Central memory CD8-positive, alpha-beta T cell (primary cell): Measurements from ENCODE around the gene PYGB.
A peak's percentile ranks its signal among the peaks of the same experiment; 100 is the strongest.

Experiments
- ATAC-seq: fragments of 150-1000 bp; cut with Tn5 transposase; replicated peaks from 2 replicates; pipeline ENCODE4 v1.10.0; 2022; ENCODE audit warnings: mild to moderate bottlenecking, moderate FRiP score, moderate number of reproducible peaks; ENCODE audit not compliant: poor library complexity, severe bottlenecking; ENCODE audit errors: extremely low read depth
- DNase-seq, 2 donors: peaks; one replicate each; pipeline ENCODE4 v3.0.0; 2021; ENCODE audit warnings: low spot score in 2 of 2
- H3K27ac Mint-ChIP-seq: one replicate; pipeline ENCODE4 v1.8.0; 2022; ENCODE audit warnings: low read depth, mild to moderate bottlenecking, moderate library complexity, mixed read lengths
- H3K27me3 Mint-ChIP-seq: one replicate; pipeline ENCODE4 v1.8.0; 2022; ENCODE audit warnings: mixed read lengths
- H3K36me3 Mint-ChIP-seq: one replicate; pipeline ENCODE4 v1.8.0; 2022; ENCODE audit warnings: mild to moderate bottlenecking, moderate library complexity, mixed read lengths; ENCODE audit not compliant: insufficient read depth
- H3K4me1 Mint-ChIP-seq: one replicate; pipeline ENCODE4 v1.8.0; 2022; ENCODE audit warnings: mixed read lengths
- H3K4me3 Mint-ChIP-seq: one replicate; pipeline ENCODE4 v1.8.0; 2022; ENCODE audit warnings: mild to moderate bottlenecking, moderate library complexity, mixed read lengths
- H3K9me3 Mint-ChIP-seq: one replicate; pipeline ENCODE4 v1.8.0; 2022; ENCODE audit warnings: mixed read lengths

PYGB gene

DNA sequence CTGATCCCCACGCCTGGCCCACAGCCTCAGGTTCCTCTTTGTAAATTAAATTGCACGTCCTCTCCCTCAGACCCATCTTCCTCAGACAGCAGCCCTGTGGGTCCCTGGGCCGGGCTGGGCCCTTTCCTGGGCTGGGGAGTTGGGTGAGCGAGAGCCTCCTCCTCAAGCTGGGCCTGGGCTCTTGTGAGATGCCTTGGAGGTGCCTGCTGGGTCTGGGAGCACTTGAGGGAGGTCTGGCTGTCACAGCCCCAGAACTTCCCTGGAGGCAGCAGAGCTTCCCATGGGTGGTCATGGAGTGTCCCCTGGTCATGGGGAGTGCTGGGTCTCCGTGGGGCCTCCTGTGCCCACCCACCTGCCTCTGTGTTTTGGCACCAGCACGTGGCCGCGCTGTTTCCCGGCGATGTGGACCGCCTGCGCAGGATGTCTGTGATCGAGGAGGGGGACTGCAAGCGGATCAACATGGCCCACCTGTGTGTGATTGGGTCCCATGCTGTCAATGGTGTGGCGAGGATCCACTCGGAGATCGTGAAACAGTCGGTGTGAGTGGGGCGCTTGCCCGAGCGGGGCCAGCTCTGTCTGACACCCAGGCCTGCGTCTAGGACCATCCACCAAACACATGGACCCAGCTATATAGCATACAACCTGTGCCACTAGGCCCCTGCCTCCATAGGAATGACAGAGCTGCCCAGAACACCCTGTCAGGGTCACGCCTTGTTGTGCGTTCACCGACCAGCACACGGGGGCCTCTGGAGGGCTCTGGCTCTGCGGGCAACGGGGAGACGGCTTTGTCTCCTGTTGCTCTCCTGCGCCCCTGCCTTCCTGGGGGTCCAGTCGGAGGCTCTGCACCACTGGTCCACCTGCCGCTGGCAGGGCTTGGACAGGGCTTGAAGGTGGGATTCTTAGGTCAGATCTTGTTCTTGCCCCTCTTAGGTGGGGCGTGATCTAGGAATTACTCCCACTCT lies 33.0 kb downstream of the PYGB start:
- Mint-ChIP-seq H3K9me3 (no peaks in the 10 kb centered on the region), H3K4me3 (no peak overlapping the region), H3K27ac (peak overlapping the region; percentile 73), H3K4me1 (peaks cover 3% of the 10 kb centered on the region), H3K36me3 (peaks cover 20% of the 10 kb centered on the region), H3K27me3 (no peaks in the 10 kb centered on the region)
- no peak for DNase-seq
- ATAC-seq: no peak

- Mint-ChIP-seq H3K27ac (no peak overlapping the region), H3K27me3 (no peaks in the 10 kb centered on the region), H3K9me3 (no peaks in the 10 kb centered on the region), H3K36me3 (peaks cover 25% of the 10 kb centered on the region), H3K4me1 (peaks cover 4% of the 10 kb centered on the region), H3K4me3 (no peak overlapping the region)
- ATAC-seq: no peak
- no peak for DNase-seq
Measured at GRCh38 chr20:25281541-25281991, 33.7 kb downstream of the PYGB start.

DNA sequence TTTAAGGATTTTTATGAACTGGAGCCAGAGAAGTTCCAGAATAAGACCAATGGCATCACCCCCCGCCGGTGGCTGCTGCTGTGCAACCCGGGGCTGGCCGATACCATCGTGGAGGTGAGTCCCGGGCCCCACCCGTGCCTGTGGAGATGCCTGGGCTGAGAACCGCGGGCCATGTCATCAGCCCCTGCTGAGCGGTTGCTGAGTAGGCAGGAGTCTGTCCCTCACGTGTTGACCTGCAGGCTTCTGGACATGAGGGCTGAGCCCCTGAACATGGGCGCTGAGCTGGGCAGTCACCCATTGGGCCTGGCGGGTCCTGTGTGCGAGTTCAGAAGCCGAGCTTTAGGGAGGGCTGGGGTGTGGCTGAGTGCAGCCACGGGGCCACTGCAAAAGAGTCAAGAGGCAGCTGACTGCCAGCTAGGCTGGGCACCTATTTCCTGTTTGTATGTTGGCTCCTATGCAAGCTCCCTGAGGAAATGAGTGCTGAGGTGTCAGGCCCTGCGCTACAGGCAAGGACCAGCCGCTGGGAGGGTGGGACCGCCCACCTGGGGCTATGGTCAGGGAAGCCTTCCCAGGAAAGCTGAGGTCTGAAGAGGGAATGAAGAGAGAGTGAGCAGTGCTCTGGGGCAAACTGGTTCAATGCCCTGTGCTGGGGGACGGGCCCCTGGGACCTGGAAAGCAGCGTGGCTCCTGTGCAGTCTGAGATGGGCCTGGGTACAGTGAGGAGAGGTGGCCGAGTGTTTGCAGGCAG lies 34.3 kb downstream of the PYGB start:
- Mint-ChIP-seq H3K27ac (peak overlapping the region; percentile 88), H3K27me3 (no peaks in the 10 kb centered on the region), H3K4me1 (peaks cover 4% of the 10 kb centered on the region), H3K4me3 (no peak overlapping the region), H3K36me3 (peaks cover 27% of the 10 kb centered on the region), H3K9me3 (no peaks in the 10 kb centered on the region)
- ATAC-seq: no peak
- DNase-seq: no peak

DNA sequence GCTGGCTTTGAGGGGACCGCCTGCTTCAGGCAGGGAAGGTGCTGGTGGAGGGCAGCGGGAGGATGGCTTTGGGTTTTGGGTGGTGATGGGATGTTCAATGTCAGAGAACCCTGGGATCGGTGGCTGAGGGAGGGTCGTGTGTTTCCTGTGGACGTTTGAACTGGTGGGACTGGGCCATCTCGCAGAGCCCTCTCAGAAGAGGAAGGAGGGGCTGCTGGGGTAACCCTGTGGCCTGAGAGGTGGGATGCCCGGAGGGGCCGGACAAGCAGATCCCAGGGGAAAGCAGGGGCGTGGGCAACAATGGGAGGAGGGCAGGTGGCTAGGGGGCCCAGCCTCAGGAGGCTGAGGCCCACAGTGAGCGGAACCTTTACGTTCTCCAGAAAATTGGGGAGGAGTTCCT lies 34.9 kb downstream of the PYGB start:
- peaks cover 29% of the 10 kb centered on the region for H3K36me3 Mint-ChIP-seq
- H3K4me3 Mint-ChIP-seq: no peak overlapping the region

GRCh38 chr20:25283221-25283951 lies 35.5 kb downstream of the PYGB start:
- Mint-ChIP-seq H3K27ac (no peak overlapping the region), H3K4me3 (no peak overlapping the region), H3K27me3 (no peaks in the 10 kb centered on the region), H3K4me1 (peaks cover 4% of the 10 kb centered on the region), H3K9me3 (no peaks in the 10 kb centered on the region), H3K36me3 (peaks cover 31% of the 10 kb centered on the region)
- DNase-seq (no peak), ATAC-seq (no peak)

More for the DNA sequence above, 34.9 kb downstream of the PYGB start:
- no peak for ATAC-seq
- H3K27ac Mint-ChIP-seq: peak overlapping the region; percentile 88
- DNase-seq: no peak
- no peaks in the 10 kb centered on the region for H3K27me3 Mint-ChIP-seq
- no peaks in the 10 kb centered on the region for H3K9me3 Mint-ChIP-seq
- peaks cover 4% of the 10 kb centered on the region for H3K4me1 Mint-ChIP-seq

DNA sequence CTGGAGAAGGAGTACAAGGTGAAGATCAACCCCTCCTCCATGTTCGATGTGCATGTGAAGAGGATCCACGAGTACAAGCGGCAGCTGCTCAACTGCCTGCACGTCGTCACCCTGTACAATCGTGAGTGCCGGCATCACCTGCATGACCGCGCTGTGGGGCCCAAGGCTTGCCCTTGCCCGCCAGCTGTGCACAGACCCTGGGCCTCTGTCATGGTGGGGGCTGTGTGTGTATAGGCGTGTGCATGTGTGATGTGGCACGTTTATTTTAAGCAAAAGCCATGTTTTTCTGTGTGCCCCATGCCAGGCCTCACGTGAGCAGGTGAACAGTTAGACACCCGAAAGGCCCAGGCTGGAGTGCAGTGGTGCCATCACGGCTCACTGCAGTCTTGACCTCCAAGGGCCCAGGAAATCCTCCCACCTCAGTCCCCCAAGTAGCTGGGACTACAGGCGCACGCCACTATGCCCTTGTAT lies 36.3 kb downstream of the PYGB start:
- Mint-ChIP-seq H3K36me3 (peaks cover 33% of the 10 kb centered on the region), H3K4me3 (no peak overlapping the region), H3K27me3 (no peaks in the 10 kb centered on the region), H3K4me1 (peaks cover 4% of the 10 kb centered on the region), H3K27ac (no peak overlapping the region), H3K9me3 (no peaks in the 10 kb centered on the region)
- ATAC-seq: no peak
- no peak for DNase-seq

DNA sequence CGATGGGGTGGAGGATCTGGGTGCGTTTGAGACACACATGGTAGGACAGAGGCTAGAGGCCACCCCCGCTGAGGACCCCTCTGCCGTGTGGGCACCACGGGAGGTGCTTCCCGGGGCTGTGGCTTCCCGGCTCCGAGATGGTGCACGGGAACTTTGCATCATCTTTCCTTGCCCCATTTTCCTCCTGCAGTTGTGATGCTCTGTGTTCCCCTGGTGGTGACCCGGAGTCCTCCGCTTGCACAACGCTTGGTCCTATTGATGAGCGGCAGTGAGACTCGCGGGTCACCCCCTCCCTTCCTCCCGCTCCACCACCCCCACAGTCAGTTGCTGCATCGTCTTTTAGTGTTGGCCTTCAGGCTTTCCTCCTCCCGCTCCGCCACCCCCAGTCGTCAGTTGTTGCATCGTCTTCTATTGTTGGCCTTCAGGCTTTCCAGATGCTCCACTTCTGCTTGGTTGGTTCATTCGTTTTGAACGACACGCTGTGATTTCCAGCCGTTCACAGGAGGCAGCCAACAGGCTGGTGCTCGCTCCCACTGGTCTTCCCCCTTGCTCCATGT lies 37.3 kb downstream of the PYGB start:
- Mint-ChIP-seq H3K36me3 (peaks cover 32% of the 10 kb centered on the region), H3K27ac (no peak overlapping the region), H3K27me3 (no peaks in the 10 kb centered on the region), H3K4me3 (no peak overlapping the region), H3K9me3 (no peaks in the 10 kb centered on the region), H3K4me1 (peaks cover 4% of the 10 kb centered on the region)
- DNase-seq: no peak
- no peak for ATAC-seq

GRCh38 chr20:25285856-25286798 lies 38.2 kb downstream of the PYGB start:
- H3K36me3 Mint-ChIP-seq: peaks cover 34% of the 10 kb centered on the region
- H3K27me3 Mint-ChIP-seq: no peaks in the 10 kb centered on the region
- no peak overlapping the region for H3K4me3 Mint-ChIP-seq
- peaks cover 4% of the 10 kb centered on the region for H3K4me1 Mint-ChIP-seq
- no peaks in the 10 kb centered on the region for H3K9me3 Mint-ChIP-seq
- ATAC-seq (no peak), DNase-seq (no peak)
- peak overlapping the region; percentile 38 for H3K27ac Mint-ChIP-seq

DNA sequence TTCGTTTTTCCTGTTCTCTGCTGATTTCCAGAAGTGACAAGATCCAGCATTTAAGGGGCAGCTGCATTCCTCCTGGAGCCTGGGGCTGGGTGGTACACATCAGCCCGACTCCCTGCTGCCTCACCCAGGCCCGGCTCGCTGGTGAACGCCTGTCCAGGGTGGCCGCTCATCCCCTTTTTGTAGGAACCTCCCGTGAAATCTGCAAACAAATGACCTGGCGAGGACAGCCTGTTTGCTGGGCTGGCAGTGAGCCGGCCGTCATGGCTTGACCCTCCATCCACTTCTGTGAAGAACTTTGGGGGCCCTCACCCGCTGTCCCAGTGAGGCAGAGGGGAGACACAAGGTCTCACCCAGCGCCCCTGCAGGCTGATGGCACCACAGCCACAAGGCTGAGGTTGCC lies 39.0 kb downstream of the PYGB start:
- no peaks in the 10 kb centered on the region for H3K27me3 Mint-ChIP-seq
- no peaks in the 10 kb centered on the region for H3K9me3 Mint-ChIP-seq
- peaks cover 34% of the 10 kb centered on the region for H3K36me3 Mint-ChIP-seq
- DNase-seq (no peak), ATAC-seq (no peak)
- H3K27ac Mint-ChIP-seq: peak overlapping the region; percentile 38
- H3K4me3 Mint-ChIP-seq: no peak overlapping the region
- H3K4me1 Mint-ChIP-seq: peaks cover 4% of the 10 kb centered on the region

DNA sequence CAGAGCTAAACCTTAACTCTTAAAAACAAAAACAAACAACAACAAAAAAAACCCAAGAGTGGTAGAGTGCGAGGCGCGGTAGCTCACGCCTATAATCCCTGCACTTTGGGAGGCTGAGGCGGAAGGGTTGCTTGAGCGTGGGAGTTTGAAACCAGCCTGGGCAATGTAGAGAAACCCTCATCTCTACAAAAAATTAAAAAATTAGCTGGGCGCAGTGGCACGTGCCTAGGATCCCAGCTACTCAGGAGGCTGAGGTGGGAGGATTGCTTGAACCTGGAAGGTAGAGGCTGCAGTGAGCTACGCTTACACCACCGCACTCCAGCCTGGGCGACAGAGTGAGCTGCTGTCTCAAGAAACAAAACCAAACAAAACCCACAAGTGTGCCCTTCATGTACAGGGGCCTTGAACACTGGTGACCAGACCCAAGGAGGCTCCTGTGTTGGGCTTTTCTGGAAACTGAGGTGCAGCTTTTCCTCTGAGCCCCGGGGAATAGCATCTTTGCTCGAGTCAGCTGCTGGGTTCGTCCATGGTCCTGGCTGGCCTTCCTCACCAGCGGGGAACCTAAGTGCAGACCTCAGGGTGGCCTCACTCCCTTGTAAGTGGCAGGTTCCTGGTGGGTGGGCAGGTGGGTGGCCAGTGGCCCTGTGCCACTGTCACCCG lies 39.9 kb downstream of the PYGB start:
- Mint-ChIP-seq H3K27ac (peak overlapping the region; percentile 38), H3K9me3 (no peaks in the 10 kb centered on the region), H3K4me3 (no peak overlapping the region), H3K4me1 (peaks cover 4% of the 10 kb centered on the region), H3K27me3 (no peaks in the 10 kb centered on the region), H3K36me3 (peaks cover 32% of the 10 kb centered on the region)
- ATAC-seq (no peak), DNase-seq (no peak)
